Osteoblast (primary cell): Measurements from ENCODE around the gene MASP1. TPM values are rescaled to one million over a fixed set of nuclear protein-coding genes. Genes with fewer than 3 reads are reported as not detected.

ENCODE experiments used
- DNase-seq: peaks from one replicate; pipeline ENCODE4 v3.0.0; 2011; ENCODE audit warnings: low spot score, mixed read lengths; ENCODE audit not compliant: insufficient read length; ENCODE audit errors: missing footprints
- H2AFZ ChIP-seq: 2 replicates; pipeline ENCODE4 v1.6.0; 2011; ENCODE audit warnings: mild to moderate bottlenecking, low read length
- H3K27ac ChIP-seq: 2 replicates; pipeline ENCODE4 v1.5.1; 2011; ENCODE audit warnings: mild to moderate bottlenecking, low read depth, low read length, moderate library complexity
- H3K27me3 ChIP-seq: 2 replicates; pipeline ENCODE4 v1.6.0; 2012; ENCODE audit warnings: mild to moderate bottlenecking, control low read depth, inconsistent platforms, low read length, moderate library complexity; ENCODE audit not compliant: insufficient read depth
- H3K36me3 ChIP-seq: 2 replicates; pipeline ENCODE4 v1.5.1; 2011; ENCODE audit warnings: mild to moderate bottlenecking, low read length, control low read depth, moderate library complexity; ENCODE audit not compliant: insufficient read depth
- H3K4me1 ChIP-seq: 2 replicates; pipeline ENCODE4 v1.5.1; 2011; ENCODE audit warnings: mild to moderate bottlenecking, low read length, control low read depth, moderate library complexity; ENCODE audit not compliant: insufficient read depth
- H3K4me2 ChIP-seq: 2 replicates; pipeline ENCODE4 v1.6.0; 2011; ENCODE audit warnings: mild to moderate bottlenecking, low read length; ENCODE audit not compliant: insufficient read depth
- H3K4me3 ChIP-seq: fragments of 200-600 bp; sonication (generic); 3 replicates; pipeline ENCODE4 v1.5.1; 2012; ENCODE audit warnings: mild to moderate bottlenecking, low read length, inconsistent platforms; ENCODE audit not compliant: insufficient read depth
- H3K79me2 ChIP-seq: 2 replicates; pipeline ENCODE4 v1.6.0; 2012; ENCODE audit warnings: mild to moderate bottlenecking, low read length, control low read depth, inconsistent platforms; ENCODE audit not compliant: insufficient read depth
- H3K9me3 ChIP-seq: 2 replicates; pipeline ENCODE4 v1.5.1; 2011; ENCODE audit warnings: low read depth, low read length, control low read depth
- H4K20me1 ChIP-seq: 2 replicates; pipeline ENCODE4 v1.6.0; 2012; ENCODE audit warnings: mild to moderate bottlenecking, low read length, control low read depth; ENCODE audit not compliant: insufficient read depth
- CTCF ChIP-seq: IDR thresholded peaks from 2 replicates; pipeline ENCODE4 v1.5.1; 2011; ENCODE audit warnings: mild to moderate bottlenecking, low read depth, low read length, moderate library complexity; ENCODE audit errors: extremely low read depth
- total RNA-seq: library from RNA; depleted of rRNA; stranded (reverse); fragments of >200 nt; gene quantifications from 2 replicates; pipeline ENCODE4 v1.2.3, GENCODE V29; 2012

MASP1 gene
- total RNA-seq, 1 donor = 1.4 TPM

GRCh38 chr3:187191271-187191670, 100.3 kb downstream of the MASP1 start:
- no peak for TF ChIP-seq CTCF
- no peaks in the 10 kb centered on the region for H3K79me2 ChIP-seq
- H3K36me3 ChIP-seq = no peaks in the 10 kb centered on the region
- no peak overlapping the region for H3K27ac ChIP-seq
- H3K4me1 ChIP-seq = peaks cover 22% of the 10 kb centered on the region
- no peaks in the 10 kb centered on the region for H4K20me1 ChIP-seq
- no peak overlapping the region for H2AFZ ChIP-seq
- H3K27me3 ChIP-seq = peaks cover 3% of the 10 kb centered on the region
- H3K4me2 ChIP-seq = no peak overlapping the region
- DNase-seq = no peak
- no peak overlapping the region for H3K4me3 ChIP-seq
- H3K9me3 ChIP-seq = no peaks in the 10 kb centered on the region

GRCh38 chr3:187188931-187189330, 102.6 kb downstream of the MASP1 start:
- Histone ChIP-seq H3K9me3 (no peaks in the 10 kb centered on the region), H4K20me1 (no peaks in the 10 kb centered on the region), H3K27me3 (no peaks in the 10 kb centered on the region), H3K4me2 (no peak overlapping the region), H2AFZ (no peak overlapping the region), H3K36me3 (no peaks in the 10 kb centered on the region), H3K27ac (no peak overlapping the region), H3K4me1 (peaks cover 17% of the 10 kb centered on the region), H3K79me2 (no peaks in the 10 kb centered on the region), H3K4me3 (no peak overlapping the region)
- TF ChIP-seq CTCF = no peak
- DNase-seq = no peak

- Histone ChIP-seq H4K20me1 (no peaks in the 10 kb centered on the region), H3K79me2 (no peaks in the 10 kb centered on the region), H3K36me3 (no peaks in the 10 kb centered on the region), H3K9me3 (no peaks in the 10 kb centered on the region), H3K4me3 (peak overlapping the region; percentile 22), H3K4me2 (peak overlapping the region; percentile 37), H3K27me3 (no peaks in the 10 kb centered on the region), H3K27ac (peak overlapping the region; percentile 44), H3K4me1 (peaks cover 23% of the 10 kb centered on the region), H2AFZ (no peak overlapping the region)
- no peak for TF ChIP-seq CTCF
- peak; percentile 96 for DNase-seq
Observed at GRCh38 chr3:187186801-187187421, 104.6 kb downstream of the MASP1 start.

- no peak for TF ChIP-seq CTCF
- no peak for DNase-seq
- Histone ChIP-seq H3K27me3 (no peaks in the 10 kb centered on the region), H3K79me2 (no peaks in the 10 kb centered on the region), H3K4me1 (peaks cover 23% of the 10 kb centered on the region), H3K9me3 (no peaks in the 10 kb centered on the region), H4K20me1 (no peaks in the 10 kb centered on the region), H2AFZ (no peak overlapping the region), H3K4me3 (no peak overlapping the region), H3K27ac (peak overlapping the region; percentile 44), H3K36me3 (no peaks in the 10 kb centered on the region), H3K4me2 (peak overlapping the region; percentile 37)
Observed at GRCh38 chr3:187186375-187186774, 105.2 kb downstream of the MASP1 start.
